Stimulated activated CD4-positive, alpha-beta T cell treated with anti-CD3 and anti-CD28 coated beads, Interleukin-4, amount 100 ng/mL, for 48 hours (primary cell): Measurements from ENCODE around the gene TBC1D2B.

Experiments
- DNase-seq, 2 donors: peaks; one replicate each; pipeline ENCODE4 v3.0.0-alpha.2; 2020; ENCODE audit warnings: low read depth in 2 of 2

Gene TBC1D2B

DNA sequence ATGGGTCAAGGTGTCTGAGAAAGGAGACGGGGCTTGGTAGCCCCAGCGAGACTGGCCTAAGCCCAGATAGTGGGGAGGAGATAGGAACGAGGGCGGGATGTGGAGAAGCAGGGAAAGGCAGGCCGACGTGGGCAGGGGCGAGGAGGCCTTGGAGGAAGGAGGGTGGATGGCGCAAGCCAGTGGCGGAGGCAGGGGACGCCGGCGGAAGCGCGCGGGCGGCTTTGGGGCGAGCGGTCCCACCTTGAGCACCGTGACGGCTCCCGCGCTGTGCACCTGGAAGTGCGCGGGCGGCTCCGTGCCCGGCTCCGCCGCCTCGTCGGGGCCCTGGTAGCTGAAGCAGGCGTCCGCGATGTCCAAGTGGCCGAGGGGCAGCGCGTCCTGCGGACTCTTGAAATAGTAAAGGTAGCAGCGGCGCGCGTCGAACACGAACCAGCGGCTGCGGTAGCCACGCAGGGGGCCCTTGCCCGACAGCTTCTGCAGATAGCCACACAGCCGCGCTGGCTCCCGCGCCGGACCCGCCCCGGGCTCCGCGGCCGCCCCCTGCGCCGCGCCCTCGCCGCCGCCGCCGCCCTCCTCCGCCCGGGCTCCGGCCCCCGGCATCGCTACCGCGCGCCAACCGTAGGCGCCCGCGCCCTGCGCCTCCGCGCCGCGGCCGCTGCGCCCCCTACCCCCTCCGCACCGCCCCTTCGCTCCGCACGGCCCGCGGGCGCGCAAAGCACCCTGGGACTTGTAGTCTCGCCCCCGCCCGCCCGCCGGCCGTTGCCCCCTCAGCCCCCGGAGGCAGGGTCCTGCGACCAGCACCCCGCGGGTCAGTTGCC, at the start of gene TBC1D2B:
Gene TBC1D2B, minus strand, starts transcription at position 659 of the 818 bp plus-strand sequence. Its CDS starts 59 bp downstream, at position 600.
- peak; percentile 58 to 61 for DNase-seq

GRCh38 chr15:78125267-78125666, 47.8 kb upstream of the TBC1D2B start:
- DNase-seq, result no peak

DNA sequence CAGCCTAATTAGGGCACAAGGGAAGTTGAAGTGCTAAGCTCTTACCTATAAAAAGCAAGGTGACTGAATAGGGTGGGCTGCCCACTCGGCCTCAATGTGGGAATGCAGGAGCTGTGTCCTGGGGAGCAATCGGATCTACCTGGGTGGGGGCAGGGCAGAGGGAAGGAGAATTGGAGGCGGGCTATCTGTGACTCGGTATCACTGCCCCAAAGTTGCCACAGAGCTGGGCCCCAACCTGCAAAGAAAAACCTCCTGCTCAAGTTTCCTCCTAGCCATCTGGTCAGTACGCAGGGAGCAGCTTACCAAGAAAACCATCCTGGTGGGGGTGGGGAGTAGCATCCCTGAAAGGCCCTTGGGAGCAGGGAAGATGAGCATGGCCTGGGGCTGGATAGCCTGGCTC, 43.0 kb upstream of the TBC1D2B start:
- no peak for DNase-seq

- no peak for DNase-seq
Measured at GRCh38 chr15:78112551-78112950, 35.0 kb upstream of the TBC1D2B start.

GRCh38 chr15:78111788-78112187, 34.3 kb upstream of the TBC1D2B start:
- DNase-seq, result no peak

DNA sequence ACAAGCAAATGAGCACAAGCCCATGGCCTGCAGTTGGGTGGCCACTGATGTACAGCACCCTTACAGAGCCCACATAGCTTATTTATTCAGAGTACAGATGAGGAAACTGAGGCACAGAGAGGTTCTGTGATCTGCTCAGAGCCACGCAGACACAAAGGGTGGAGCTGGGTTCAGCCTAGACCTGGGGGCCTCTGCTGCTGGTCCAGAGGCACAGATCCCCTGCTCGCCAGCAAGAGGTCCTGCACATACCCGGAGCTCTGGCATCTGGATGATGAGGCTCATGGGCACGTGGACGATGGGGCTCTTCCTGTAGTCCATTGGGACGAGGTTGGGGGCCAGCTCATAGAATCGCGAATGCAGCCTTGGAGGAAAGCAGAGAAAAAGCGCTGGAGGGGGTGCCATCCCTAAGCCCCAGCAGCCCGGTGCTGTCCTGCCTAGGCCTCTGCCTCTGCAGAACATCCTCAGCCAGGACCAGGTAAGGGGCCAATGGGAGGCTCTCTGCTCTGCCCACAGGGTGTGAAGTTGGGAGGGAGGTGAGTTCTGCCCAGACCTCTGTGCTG, 33.5 kb upstream of the TBC1D2B start:
- DNase-seq, result no peak

DNA sequence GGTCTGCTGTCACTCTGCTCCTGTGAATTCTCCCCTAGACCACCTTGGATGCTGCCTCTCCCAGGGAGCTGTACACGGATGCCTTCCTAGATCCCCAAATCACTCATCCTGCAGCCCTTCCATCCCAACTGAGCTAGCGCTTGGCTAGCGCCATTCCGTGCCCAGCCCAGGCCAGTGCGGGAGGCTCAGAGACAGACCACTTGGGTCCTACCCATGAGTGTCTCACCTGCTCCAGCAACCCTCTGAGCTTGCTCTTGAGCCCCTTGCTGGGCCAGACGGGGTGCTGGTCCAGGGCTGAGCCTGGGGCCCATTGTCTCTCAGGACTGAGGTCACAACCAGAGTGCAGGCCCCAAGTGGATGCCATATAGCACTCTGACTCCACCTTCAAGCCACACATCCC, 32.6 kb upstream of the TBC1D2B start:
- DNase-seq, result no peak

DNA sequence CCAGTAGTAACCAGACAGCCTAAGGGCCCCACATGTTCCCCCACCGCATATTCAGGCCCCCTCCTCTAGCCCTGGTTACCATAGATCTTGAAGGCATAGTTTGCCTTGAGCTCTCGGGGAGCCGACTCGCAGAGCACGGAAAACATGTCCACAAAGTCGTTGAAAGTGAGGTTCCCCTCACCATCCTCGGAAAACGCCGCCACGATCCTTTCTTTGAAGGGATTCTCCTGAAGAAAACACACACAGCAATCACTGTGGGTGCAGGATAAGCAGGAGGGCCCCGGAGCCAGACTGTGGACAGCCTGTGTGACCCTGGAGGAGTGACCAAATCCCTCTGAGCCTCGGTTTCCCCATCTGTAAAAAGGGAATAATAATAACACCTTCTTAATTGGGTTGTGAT, 31.6 kb upstream of the TBC1D2B start:
- DNase-seq, result no peak

DNA sequence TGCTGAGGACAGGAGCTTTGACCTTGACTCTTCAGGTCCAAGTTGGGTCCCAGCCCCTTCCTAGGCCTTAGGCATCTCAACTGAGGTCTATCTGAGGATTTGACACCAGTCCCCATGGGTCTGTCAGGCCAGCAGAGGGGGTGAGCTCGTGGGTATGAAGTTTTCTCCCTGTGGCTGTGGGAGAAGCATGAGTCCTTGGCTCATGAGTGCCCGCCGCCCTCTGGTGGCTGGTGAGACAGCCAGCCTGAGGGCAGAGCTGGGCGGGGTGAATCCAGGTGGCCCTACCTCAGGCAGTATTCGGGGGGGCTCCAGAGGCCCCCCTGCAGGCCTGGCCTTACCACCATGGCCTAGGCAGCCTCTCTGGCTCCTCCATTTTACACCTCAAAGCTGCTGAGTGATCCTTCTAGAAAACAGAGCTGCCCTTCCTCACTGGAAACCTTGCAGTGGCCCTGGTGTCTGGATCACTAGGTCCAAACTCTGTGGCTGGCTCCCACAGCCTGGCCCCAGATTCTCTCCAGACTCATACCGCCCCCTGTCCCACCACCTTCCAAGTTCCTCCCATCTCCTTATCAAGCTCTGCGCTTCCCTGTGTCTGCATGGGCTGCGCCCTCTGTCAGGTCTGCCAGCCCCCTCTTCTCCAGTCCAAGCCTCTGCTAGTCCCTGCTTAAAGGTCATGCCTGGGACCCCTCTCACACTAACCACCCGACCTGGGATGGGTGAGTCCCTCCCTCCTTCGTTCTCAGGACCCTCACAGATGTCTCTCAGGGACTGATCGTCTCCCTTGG, 31.0 kb upstream of the TBC1D2B start:
- peak; percentile 75 to 79 for DNase-seq

DNA sequence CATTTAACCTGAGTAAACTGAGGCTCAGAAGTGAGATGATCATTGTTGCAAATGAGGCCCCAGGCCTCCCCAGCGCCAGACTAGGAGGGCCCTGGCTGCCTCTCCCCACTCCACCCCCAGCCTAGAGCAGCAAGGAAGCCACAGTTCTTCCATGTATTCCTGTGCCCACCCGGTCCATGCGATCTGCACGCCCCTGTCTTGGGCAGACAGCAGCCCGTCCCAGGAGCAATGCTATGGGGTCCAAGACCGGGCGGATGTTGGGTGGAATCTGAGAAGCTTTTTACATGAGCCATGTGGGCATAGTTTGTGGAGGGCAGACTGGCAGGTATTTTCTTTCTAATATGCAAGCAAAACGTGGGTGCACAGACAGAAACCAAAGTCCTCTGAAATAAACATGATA, 30.0 kb upstream of the TBC1D2B start:
- no peak for DNase-seq

- DNase-seq, result no peak
Measured at GRCh38 chr15:78105476-78106241, 28.1 kb upstream of the TBC1D2B start.

DNA sequence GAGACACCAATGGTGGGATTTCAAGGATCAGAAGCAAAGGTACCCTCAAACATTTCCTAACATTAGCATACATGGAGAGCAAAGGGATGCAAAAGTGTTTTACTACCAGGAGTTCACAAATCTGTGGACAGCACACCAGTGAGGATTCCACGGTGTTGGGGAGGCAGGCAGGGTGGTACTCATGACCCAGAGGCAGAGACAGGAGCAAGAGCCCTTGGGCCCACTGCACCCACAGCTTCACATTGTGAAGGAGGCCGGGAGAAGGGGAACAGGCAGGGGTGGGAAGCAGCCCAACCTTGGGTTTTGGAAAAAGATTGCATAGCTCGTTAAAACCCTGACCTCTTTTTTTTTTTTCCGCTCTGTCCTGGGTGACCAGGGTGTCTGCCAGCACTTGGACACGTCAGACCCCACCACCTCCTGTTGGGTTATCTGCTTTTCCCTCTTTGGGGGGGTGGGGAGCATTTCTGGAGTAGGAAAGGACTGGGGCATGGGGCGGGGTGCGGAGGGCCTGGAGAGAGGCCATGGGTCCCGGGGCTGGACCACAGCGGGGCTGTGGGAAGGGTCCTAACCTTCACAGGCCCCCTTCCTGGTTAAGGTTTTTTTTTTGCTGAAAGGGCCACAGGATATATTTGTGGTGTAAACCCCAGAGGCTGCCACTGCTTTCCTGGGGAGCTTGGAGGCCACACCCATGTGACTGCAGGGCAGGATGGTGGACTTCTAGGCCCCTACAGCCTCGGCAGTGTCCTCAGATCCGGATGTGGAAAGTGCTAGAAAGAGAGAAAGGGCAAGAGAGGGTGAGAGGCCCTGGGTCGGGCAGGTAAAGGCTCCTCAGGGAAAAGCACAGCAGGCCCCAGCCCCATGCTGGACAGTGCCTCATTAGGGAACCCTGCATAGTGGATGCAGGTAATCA, 27.3 kb upstream of the TBC1D2B start:
- no peak for DNase-seq

DNA sequence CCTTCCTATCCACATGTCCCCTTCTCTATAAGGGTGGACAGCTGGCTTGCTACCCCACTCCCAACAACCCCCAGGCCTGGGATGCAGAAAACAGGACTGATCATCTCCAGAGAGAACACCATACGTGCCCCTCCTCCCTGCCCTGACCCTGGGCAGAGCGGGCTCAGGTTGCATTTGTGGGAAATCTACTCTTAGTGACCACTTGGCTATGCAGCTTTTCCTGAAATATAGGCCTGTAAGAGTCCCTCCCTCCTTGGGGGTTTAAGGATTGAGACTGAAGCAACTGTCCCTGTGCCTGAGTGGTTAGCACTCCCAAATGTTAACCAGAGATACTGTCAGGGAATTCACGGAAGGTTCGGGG, 26.6 kb upstream of the TBC1D2B start:
- DNase-seq, result no peak

DNA sequence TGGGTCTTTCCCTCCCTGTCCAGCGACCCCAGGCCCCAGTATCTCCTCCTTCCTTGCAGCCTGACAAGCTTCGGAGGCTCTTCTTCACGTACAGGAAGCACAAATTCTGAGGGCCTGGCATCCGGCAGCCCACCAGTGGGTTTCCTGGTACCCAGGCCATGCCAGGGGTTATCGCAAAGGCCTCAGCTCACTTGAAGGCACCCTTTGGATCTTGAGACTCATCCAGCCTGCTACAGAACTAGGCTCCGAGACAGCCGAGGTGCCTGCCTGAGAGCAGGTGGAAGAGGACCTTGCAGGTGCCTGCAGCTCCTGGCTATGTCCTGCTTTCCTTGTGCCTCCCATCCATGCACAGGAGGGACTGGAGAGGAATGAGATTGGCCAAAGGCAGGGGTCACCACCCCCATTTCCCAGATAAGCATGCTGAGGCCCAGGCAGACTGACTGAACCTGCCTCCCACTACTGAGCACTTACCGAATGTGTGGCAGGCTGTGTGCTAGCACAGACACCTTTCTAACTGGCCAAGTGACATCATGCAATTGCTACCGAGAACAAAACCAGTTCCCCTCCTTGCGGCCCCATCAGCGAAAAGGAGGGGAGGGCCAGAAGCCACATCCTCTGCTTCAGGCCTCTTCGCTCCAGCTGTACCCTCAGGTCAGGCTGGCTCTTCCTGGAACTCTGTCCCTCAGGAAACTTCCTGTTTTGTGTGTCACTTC, 26.1 kb upstream of the TBC1D2B start:
- peak; percentile 26 to 50 for DNase-seq

- DNase-seq, result no peak
Measured at GRCh38 chr15:78102741-78103140, 25.2 kb upstream of the TBC1D2B start.

- no peak for DNase-seq
Measured at GRCh38 chr15:78102211-78102610, 24.7 kb upstream of the TBC1D2B start.

GRCh38 chr15:78101423-78102105, 24.1 kb upstream of the TBC1D2B start:
- DNase-seq, result no peak

DNA sequence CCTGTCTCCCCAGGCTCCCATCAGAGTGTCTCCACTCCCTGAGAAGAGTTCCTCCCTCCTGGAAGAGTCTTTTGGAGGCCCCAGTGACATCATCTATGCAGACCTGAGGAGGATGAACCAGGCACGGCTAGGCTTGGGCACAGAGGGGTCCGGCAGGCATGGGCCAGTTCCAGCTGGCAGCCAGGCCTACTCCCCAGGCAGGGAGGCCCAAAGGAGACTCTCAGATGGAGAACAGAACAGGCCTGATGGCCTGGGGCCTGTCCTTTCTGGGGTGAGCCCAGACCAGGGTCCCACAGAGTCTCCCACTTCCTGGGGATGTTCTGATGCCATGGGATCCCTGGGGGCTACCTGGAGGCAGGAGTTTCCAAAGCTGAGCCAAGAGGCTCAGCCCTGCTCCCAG, 23.4 kb upstream of the TBC1D2B start:
- no peak for DNase-seq

GRCh38 chr15:78098131-78098755, 20.7 kb upstream of the TBC1D2B start:
- DNase-seq, result no peak
